IPS-NIHi7 (cell line): Measurements from ENCODE around the gene DIAPH1.

Experiments used
- DNase-seq: peaks from one replicate; pipeline ENCODE4 v3.0.0; 2012; ENCODE audit warnings: mixed read lengths; ENCODE audit errors: extremely low spot score

Gene DIAPH1

DNA sequence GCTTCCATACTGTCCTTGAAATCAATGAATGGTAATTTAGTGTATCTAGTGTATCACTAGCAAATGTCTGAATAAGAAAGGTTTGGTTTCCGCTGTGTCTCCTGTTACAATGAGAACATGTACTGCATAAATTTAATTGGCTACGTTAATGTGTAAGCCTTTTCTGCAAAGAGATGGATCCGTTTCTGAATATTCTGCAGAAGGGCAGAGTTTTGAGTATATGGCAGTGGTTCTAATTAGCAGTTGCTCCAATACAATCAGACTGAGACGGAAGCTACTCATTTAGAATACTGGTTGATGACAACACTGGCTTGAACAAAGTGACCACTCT, 134.5 kb downstream of the DIAPH1 start:
- no peak for DNase-seq

DNA sequence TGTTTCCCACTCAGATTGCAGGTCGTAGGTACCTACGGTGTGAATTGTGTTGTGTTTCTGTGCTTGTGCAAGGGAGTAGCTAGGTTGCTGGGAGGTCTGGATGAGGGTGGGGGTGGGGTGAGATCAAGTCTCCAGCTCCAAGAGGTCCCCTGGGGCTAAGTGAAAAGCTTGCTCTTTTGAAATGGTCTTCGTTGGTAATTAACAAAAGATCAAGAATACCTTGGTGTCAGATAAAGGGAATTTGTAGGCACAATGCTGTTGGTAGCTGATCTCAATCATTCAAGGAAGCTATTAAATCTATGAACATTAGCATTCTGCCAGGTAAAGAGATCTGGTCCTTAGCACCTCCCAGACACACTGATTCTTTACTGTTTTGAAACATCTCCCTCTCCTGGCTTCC, 134.9 kb downstream of the DIAPH1 start:
- peak; percentile 47 for DNase-seq

DNA sequence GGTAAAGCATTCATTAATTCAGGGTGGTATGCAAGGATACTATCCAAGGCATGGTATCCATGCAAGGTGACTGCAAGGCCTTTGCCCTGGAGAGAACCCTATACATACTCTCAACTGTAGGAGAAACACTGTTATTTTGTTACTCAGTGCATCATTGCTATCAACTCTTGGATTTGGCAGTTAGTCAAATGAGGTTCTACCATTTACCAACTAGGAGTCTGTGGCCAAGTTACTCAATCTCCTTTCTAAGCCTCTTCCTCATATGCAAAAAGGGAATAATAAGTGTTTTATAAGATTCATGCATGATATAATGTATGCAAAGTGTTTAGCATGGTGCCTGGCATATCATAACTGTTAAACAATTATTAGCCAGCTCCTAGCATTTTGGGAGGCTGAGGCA, 139.0 kb downstream of the DIAPH1 start:
- no peak for DNase-seq

DNA sequence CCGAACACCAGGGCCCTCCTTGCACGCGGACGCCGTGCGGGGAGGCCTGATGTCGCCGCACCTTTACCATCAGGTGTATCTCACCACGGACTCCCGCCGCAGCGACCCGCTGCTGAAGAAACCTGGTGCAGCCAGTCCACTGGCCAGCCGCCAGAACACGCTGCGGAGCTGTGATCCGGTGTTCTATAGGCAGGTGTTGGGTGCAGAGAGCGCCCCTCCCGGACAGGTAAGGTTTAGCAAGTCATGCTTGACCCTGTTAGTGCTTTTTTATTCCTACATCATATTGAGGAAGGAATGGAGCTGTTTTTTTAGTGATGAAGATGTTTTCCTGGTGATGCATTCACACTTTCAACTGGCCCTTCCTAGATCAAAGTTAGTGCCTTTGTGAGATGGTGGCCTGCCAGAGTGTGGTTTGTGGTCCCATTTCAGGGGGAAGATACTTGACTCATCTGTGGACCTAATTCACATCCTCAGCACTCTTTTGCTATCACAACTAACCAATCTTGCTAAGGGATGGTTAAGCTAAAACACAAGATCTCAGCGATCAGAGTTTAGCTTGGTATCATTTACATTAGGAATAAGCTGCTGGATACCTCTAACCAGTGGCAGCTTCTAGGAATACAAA, 140.4 kb downstream of the DIAPH1 start:
- DNase-seq = peak; percentile 74

DNA sequence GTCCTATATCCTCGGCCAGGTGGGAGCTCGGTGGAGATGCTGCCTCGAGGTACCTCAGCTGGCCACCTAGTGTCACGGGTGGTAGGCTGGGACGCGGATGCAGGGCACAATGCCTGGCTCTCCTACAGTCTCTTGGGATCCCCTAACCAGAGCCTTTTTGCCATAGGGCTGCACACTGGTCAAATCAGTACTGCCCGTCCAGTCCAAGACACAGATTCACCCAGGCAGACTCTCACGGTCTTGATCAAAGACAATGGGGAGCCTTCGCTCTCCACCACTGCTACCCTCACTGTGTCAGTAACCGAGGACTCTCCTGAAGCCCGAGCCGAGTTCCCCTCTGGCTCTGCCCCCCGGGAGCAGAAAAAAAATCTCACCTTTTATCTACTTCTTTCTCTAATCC, 141.0 kb downstream of the DIAPH1 start:
- no peak for DNase-seq

DNA sequence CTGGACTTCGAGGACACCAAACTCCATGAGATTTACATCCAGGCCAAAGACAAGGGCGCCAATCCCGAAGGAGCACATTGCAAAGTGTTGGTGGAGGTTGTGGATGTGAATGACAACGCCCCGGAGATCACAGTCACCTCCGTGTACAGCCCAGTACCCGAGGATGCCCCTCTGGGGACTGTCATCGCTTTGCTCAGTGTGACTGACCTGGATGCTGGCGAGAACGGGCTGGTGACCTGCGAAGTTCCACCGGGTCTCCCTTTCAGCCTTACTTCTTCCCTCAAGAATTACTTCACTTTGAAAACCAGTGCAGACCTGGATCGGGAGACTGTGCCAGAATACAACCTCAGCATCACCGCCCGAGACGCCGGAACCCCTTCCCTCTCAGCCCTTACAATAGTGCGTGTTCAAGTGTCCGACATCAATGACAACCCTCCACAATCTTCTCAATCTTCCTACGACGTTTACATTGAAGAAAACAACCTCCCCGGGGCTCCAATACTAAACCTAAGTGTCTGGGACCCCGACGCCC, 141.7 kb downstream of the DIAPH1 start:
- no peak for DNase-seq

GRCh38 chr5:141476132-141476911, 142.5 kb downstream of the DIAPH1 start:
- peak; percentile 30 for DNase-seq

DNA sequence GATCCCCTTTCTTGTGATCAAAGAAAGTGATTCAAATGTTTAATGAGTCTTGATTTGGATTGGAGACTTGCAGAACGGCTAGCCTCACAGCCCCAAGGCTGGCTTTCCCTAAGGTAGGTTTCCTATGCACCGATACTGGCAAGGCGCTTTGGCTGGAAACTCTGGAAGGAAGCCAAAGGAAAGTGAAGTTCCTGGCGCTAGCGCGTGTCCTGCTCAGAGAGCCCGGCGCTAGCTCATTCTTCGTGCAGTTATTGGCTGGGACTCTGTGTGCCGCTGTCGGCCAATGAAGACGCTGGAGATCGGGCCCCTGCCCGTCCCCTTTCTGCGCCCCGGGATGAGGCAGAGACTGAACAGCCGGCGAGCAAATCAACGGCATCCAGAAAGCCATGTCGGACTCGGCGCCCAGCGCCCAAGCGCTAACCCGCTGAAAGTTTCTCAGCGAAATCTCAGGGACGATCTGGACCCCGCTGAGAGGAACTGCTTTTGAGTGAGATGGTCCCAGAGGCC, 143.1 kb downstream of the DIAPH1 start, which contains the start of gene PCDHGC3:
TSS of gene PCDHGC3 (plus strand) at position 342 of the 507 bp plus-strand sequence. CDS start at position 493, 151 bp downstream.
- DNase-seq = peak; percentile 95

DNA sequence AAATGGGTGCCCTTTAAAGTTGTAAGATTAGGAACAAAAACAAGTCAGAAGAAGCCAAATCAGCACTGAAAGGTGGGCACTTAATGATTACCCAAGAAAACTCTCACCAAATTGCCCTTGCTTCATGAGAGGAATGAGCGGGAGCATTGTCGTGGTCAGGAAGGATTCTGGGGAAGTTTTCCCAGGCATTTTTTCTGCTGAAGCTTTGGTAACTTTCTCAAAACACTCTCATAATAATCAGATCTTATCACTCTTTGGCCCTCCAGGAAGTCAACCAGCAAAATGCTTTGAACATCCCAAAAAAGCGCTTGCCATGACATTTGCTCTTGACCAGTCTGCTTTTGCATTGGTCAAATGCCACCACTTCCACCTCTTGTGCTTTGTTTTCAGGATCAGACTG, 153.4 kb downstream of the DIAPH1 start:
- DNase-seq = no peak
